Globus pallidus (tissue), 1 donor: ENCODE results near the gene OR2V1.
A peak's percentile ranks its signal among the peaks of the same experiment; 100 is the strongest.
"Not testable (repeated sequence)": the region's sequence is repeated elsewhere in the genome, so short reads cannot be mapped to it uniquely, and the experiment has no call there.

ENCODE experiments used
- DNase-seq: peaks from one replicate; pipeline ENCODE4 v3.0.0-alpha.2; 2015; ENCODE audit warnings: low spot score

Gene OR2V1

DNA sequence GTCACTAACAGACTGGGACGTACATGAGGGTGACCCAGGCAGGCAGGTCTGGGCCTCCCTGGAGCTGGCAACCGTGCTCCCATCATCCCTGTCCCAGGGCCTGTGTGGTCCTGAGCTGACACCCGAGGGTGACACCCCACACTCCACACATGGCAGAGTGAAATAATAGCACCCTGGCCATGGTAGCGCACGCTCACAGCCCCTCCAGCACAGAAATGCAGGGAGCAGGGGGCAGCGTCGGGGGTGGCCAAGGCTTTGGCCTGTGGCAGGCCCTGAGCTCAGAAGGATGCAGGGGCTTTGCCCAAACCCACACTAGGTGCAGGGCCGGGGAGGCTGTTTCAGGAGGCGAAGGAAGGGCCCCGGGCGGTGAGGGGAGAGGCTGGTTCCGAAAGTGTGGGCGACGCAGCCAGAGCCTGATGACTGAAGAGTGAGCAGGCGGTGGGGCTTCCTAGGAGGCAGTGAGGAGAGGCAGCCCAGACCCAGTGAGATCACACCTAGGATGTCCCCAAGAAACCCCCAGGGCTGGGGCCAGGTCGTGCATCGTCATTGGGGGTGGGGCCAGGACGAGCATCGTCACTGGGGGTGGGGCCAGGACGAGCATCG lies 29.3 kb upstream of the OR2V1 start:
- DNase-seq = peak; percentile 55

GRCh38 chr5:181159286-181160151 lies 28.6 kb upstream of the OR2V1 start:
- peak; percentile 81 for DNase-seq

GRCh38 chr5:181158869-181159268 lies 27.9 kb upstream of the OR2V1 start:
- DNase-seq = no peak

DNA sequence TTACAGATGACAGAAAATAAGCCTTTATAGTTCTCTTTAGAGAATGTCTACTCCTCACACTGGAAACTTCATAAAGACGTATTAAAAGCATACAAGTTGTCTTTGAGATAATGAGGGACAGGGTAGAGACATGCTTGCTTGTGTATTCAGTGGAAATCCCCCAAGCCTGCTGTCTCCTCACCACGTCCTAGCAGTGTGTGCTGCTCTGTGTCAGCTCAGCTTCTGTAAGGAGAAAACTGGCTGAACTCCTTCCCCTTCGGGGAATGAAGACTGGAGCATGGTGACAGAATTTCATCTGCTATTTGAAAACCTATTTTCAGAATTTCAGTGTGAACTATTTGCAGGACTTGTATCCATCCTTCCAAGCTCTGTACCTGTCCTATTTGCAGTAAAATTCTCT lies 25.8 kb upstream of the OR2V1 start:
- no peak for DNase-seq

DNA sequence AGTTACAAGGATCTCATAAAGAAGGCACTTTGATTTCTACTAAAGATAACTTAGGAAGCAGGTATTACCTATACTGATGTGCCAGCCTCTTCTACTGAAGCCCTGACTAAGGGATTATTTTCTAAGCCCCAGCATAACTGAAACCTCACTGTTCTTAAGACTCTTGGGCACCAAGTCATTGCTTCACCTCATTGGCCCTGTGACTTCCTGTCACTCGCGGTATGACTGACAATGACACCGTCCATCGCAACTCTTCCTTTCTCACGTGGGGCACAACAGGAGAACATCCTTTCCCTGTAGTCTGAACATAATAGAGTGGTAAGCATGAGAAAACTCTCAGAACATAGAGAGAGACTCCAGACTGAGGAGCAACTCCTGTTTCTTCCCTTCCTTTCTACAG lies 22.8 kb upstream of the OR2V1 start:
- no peak for DNase-seq

- no peak for DNase-seq
These were observed 21.4 kb upstream of the OR2V1 start for GRCh38 chr5:181152406-181152805.

- no peak for DNase-seq
These were observed 20.2 kb upstream of the OR2V1 start for GRCh38 chr5:181151146-181151545.

DNA sequence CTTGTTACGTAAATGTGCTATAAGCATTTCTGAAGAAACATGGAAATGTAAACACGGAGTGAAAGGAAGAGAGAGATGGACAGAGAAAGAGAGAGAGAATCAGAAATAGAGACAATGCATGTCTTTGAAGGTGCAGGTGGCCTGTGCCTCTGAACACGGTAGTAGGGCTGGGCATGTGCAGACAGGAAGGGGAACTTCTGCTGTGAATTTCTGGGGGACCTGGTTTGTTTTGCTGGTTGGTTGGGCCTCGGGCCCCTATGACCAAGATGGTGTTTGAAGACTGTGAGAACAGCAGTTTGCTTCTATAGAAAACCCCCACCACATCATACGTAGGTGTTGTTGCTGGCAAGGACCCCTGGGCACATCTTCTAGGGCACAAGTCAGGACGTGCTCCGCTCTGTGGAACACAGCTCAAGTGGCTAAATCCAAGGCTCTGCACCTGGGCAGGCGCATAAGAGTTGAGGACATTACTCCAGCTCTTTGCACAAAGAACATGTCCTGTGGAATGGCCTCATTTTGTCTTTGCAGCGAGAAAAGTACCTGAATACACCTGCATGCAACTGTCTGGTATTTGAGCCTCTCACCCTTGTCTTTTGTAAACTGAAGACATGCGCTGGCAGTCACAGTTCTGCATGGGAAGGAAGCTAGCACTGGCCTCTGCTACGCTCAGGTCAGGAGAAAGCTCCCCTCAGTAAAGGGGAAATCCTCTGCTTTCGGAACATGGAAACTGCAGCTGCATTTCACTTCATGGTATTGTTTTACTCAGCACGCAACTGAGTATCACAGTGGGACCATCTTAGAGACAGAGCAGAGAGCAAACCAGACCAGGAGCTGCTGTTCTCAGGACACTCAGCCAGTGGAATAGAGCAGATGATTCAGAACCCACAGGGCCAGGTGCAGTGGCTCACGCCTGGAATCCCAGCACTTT lies 19.1 kb upstream of the OR2V1 start:
- DNase-seq = no peak

- DNase-seq = no peak
These were observed 18.4 kb upstream of the OR2V1 start for GRCh38 chr5:181149355-181149754.

GRCh38 chr5:181146927-181147636 lies 16.1 kb upstream of the OR2V1 start, which contains the start of gene OR2V2:
Gene OR2V2, plus strand, starts transcription at chr5:181147586. Its CDS starts 7,357 bp downstream, at chr5:181154943.
- DNase-seq = not testable (repeated sequence)

- no peak for DNase-seq
These were observed 14.2 kb upstream of the OR2V1 start for GRCh38 chr5:181145133-181145532.

DNA sequence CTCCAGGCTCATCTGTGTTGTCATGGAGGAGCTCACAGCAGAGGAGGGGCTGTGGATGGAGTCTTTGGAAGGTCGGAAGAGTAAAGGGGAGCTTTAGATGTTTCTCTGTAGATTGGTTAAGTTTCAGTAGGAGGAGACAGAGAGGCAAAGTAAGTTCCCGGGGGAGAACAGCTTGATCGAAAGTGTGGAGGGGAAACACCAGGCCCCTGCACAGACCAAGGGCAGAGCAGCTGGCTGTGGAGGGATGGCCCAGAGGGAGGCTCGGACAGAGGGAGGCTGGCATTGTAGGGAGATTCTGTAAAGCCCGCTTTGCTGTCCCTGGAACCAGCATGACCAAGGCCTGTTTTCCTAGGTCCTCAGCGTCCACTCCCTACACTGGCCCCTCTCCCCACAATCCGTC lies 11.1 kb upstream of the OR2V1 start:
- DNase-seq = no peak

DNA sequence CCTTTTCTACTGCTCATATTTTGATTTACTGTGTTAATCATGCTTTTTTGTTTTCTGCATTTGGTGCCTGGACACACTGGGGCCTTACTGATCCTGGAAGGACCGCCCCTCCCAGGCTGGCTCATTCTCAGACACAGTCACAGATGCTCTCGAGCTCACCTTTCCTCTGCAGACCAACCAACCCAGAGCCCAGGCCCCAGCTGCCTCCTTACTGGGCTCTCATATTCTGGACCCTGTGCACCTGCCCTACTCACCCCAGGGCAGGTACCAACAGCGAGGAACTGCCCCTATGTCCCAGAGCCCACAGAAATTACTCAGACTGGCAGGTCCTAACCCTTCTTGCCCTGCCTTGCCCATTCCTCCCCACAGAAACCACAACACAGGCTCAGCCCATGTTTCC lies 9.8 kb upstream of the OR2V1 start:
- DNase-seq = no peak

DNA sequence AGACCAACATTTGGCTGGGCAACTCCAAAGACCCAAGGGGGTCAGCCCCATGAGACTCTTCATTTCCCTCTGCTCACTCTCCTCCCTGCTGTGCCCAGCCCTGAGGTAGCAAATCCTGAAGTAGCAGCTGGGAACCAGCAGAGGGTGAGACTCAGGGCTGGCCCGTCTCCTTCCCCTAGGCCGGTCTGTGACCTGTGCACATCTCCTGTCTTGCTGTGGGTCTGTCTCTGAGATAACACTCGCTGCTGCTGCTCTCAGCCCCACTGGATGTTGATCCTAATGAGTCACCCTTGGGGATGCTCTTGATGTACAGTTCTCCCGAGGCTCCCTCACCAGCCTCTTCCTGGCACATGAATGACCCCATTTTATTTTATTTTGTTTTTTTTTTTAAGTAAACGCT lies 7.3 kb upstream of the OR2V1 start:
- no peak for DNase-seq

- DNase-seq = no peak
These were observed 5.5 kb upstream of the OR2V1 start for GRCh38 chr5:181136361-181136955.

- no peak for DNase-seq
These were observed 3.3 kb upstream of the OR2V1 start for GRCh38 chr5:181134259-181134658.

- DNase-seq = no peak
These were observed 2.8 kb upstream of the OR2V1 start for GRCh38 chr5:181133610-181134231.

DNA sequence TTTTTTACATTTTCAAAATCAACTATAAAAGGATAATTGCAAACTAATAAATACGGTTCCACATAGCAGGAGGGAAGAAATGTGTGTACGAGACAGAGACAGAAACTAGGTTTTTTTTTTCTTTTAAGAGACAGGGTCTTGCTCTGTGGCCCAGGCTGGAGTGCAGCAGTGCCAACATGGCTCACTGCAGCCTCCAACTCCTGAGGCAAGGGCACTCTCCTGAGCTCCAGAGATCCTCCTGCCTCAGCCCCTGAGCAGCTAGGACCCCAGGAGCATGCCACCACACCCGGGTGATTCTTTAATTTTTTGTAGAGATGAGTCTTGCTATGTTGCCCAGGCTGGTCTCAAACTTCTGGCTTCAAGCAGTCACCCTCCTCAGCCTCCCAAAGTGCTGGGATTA lies 2.1 kb upstream of the OR2V1 start:
- DNase-seq = no peak

DNA sequence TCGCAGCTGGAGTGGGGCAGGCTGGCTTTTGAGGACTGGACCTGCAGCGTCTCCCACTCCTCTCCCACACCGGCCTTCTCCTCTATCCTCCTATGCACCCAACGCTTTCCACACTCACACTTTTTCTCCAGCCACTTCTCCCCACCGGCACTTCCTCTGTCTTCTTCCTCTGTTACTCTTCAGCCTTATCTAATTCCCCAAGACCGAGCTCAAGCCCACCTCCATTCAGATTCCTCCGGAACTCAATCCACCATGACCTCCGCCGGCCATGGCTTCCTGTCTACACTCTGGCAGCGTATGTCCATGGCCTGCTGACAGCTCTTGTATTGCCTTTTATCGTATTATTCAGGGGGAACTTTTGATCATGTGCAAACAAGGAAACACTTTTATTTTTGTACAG lies 545 bp upstream of the OR2V1 start:
- DNase-seq = no peak

- DNase-seq = not testable (repeated sequence)
These were observed 888 bp downstream of the OR2V1 start for GRCh38 chr5:181130081-181130480.

DNA sequence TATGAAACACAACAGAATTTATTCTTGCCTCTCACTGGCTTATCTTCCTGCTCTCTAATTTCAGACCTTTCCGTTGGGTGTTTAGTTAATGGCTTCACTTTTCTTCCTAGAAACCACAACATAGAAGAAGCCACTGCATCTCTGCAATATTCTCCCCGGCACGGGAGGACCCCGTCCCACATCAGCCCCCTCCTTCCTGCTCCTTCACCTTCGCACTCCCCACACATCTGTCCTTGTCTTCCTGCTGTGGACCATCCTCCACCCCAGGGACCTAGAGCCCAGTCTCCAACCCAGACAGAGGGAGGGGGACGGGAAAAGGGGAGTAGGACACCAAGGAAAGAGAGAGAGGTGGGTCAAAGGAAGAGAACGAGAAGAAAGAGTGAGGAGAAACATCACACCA lies 1.4 kb downstream of the OR2V1 start:
- no peak for DNase-seq
